ENCODE results near the gene GRHL1.

DNA sequence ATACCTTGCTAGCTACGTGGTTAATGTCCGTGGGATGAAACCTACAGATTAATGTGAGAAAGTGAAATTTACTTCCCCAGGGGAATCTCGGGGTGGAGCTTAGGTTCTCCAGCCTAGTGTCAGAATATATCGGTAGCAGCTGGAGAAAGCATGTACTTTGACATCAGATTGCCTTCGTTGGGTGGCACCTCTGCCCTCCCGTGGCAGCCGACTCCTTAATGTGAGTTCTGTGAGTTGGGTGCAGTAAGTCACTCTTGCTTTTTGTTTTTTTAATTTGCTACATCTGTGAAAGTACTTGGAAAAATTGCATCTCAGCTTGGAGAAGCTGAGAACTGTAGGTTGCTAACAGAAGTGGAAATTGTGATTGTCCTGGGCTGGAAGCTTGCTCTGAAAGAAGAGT lies 95.4 kb downstream of the GRHL1 start:
- TF ChIP-seq, protein P1, sequence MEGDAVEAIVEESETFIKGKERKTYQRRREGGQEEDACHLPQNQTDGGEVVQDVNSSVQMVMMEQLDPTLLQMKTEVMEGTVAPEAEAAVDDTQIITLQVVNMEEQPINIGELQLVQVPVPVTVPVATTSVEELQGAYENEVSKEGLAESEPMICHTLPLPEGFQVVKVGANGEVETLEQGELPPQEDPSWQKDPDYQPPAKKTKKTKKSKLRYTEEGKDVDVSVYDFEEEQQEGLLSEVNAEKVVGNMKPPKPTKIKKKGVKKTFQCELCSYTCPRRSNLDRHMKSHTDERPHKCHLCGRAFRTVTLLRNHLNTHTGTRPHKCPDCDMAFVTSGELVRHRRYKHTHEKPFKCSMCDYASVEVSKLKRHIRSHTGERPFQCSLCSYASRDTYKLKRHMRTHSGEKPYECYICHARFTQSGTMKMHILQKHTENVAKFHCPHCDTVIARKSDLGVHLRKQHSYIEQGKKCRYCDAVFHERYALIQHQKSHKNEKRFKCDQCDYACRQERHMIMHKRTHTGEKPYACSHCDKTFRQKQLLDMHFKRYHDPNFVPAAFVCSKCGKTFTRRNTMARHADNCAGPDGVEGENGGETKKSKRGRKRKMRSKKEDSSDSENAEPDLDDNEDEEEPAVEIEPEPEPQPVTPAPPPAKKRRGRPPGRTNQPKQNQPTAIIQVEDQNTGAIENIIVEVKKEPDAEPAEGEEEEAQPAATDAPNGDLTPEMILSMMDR (IDR thresholded peaks at IDR 0.05; ENCODE audit: low read length), result no peak
- TF ChIP-seq EZH2phosphoT487 (IDR thresholded peaks at IDR 0.05; ENCODE audit: low read length), result no peak
